ENCODE measurements around the gene PCNX2.

The PCNX2 gene

GRCh38 chr1:233097546-233097945 lies 198.0 kb downstream of the PCNX2 start:
- peaks cover under 1% of the 10 kb centered on the region for H3K4me1 ChIP-seq
- no peak for TF ChIP-seq Cebpa-rat (IDR thresholded peaks at IDR 0.05)
- H3K27ac ChIP-seq, result no peak overlapping the region
- no peak overlapping the region for H3K4me2 ChIP-seq
- no peaks in the 10 kb centered on the region for H3K36me3 ChIP-seq
- H3K4me3 ChIP-seq, result no peak overlapping the region
- no peaks in the 10 kb centered on the region for H3K9me3 ChIP-seq
- H4K20me1 ChIP-seq, result no peaks in the 10 kb centered on the region
- no peaks in the 10 kb centered on the region for H3K27me3 ChIP-seq
- no peak overlapping the region for H3K9ac ChIP-seq

- Histone ChIP-seq H3K4me3 (no peak overlapping the region), H3K36me3 (peaks cover 4% of the 10 kb centered on the region; the same call in 1 of the 2 replicates), H3K27me3 (no peaks in the 10 kb centered on the region), H3K9me3 (no peaks in the 10 kb centered on the region), H3K4me1 (peaks cover 7% of the 10 kb centered on the region), H3K9ac (no peak overlapping the region), H3K27ac (no peak overlapping the region), H4K20me1 (no peaks in the 10 kb centered on the region), H3K4me2 (no peak overlapping the region)
- TF ChIP-seq Cebpa-rat (IDR thresholded peaks at IDR 0.05), result no peak
These were observed 200.8 kb downstream of the PCNX2 start for GRCh38 chr1:233094691-233095090.

- Histone ChIP-seq H3K4me1 (peaks cover 7% of the 10 kb centered on the region), H3K9me3 (no peaks in the 10 kb centered on the region), H3K27ac (no peak overlapping the region), H3K27me3 (no peaks in the 10 kb centered on the region), H3K9ac (no peak overlapping the region), H4K20me1 (no peaks in the 10 kb centered on the region), H3K4me3 (no peak overlapping the region), H3K4me2 (no peak overlapping the region), H3K36me3 (peaks cover 4% of the 10 kb centered on the region; the same call in 1 of the 2 replicates)
- TF ChIP-seq Cebpa-rat (IDR thresholded peaks at IDR 0.05), result no peak
These were observed 201.3 kb downstream of the PCNX2 start for GRCh38 chr1:233094269-233094668.

- Histone ChIP-seq H3K4me2 (no peak overlapping the region), H3K27ac (no peak overlapping the region), H3K27me3 (no peaks in the 10 kb centered on the region), H3K36me3 (peaks cover 4% of the 10 kb centered on the region; the same call in 1 of the 2 replicates), H3K4me1 (peaks cover 18% of the 10 kb centered on the region), H3K9me3 (no peaks in the 10 kb centered on the region), H4K20me1 (no peaks in the 10 kb centered on the region), H3K9ac (no peak overlapping the region), H3K4me3 (no peak overlapping the region)
- no peak for TF ChIP-seq Cebpa-rat (IDR thresholded peaks at IDR 0.05)
These were observed 204.6 kb downstream of the PCNX2 start for GRCh38 chr1:233090746-233091494.

- peaks cover 18% of the 10 kb centered on the region for H3K4me1 ChIP-seq
These were observed 206.3 kb downstream of the PCNX2 start for GRCh38 chr1:233089251-233089650.

GRCh38 chr1:233088613-233089012 lies 206.9 kb downstream of the PCNX2 start:
- peaks cover 4% of the 10 kb centered on the region; the same call in 1 of the 2 replicates for H3K36me3 ChIP-seq
- no peak overlapping the region for H3K9ac ChIP-seq
- H3K27me3 ChIP-seq, result no peaks in the 10 kb centered on the region
- H3K4me3 ChIP-seq, result no peak overlapping the region
- no peak for TF ChIP-seq Cebpa-rat (IDR thresholded peaks at IDR 0.05)
- H3K27ac ChIP-seq, result no peak overlapping the region
- no peak overlapping the region for H3K4me2 ChIP-seq
- H3K9me3 ChIP-seq, result no peaks in the 10 kb centered on the region
- peaks cover 18% of the 10 kb centered on the region for H3K4me1 ChIP-seq
- H4K20me1 ChIP-seq, result no peaks in the 10 kb centered on the region

More at GRCh38 chr1:233089251-233089650, 206.3 kb downstream of the PCNX2 start:
- no peak for TF ChIP-seq Cebpa-rat (IDR thresholded peaks at IDR 0.05)
- Histone ChIP-seq H4K20me1 (no peaks in the 10 kb centered on the region), H3K4me3 (no peak overlapping the region), H3K9me3 (no peaks in the 10 kb centered on the region), H3K27ac (no peak overlapping the region), H3K27me3 (no peaks in the 10 kb centered on the region), H3K9ac (no peak overlapping the region), H3K4me2 (no peak overlapping the region), H3K36me3 (peaks cover 4% of the 10 kb centered on the region; the same call in 1 of the 2 replicates)

GRCh38 chr1:233086961-233087881 lies 208.3 kb downstream of the PCNX2 start:
- no peak overlapping the region for H3K27ac ChIP-seq
- H3K36me3 ChIP-seq, result peaks cover 4% of the 10 kb centered on the region; the same call in 1 of the 2 replicates
- H3K4me3 ChIP-seq, result no peak overlapping the region
- H3K4me2 ChIP-seq, result peak overlapping the region; percentile 48
- no peak overlapping the region for H3K9ac ChIP-seq
- peaks cover 25% of the 10 kb centered on the region for H3K4me1 ChIP-seq
- H4K20me1 ChIP-seq, result no peaks in the 10 kb centered on the region
- TF ChIP-seq Cebpa-rat (IDR thresholded peaks at IDR 0.05), result no peak
- no peaks in the 10 kb centered on the region for H3K27me3 ChIP-seq
- H3K9me3 ChIP-seq, result no peaks in the 10 kb centered on the region

- Histone ChIP-seq H3K9ac (no peak overlapping the region), H3K36me3 (peaks cover under 1% of the 10 kb centered on the region; the same call in 1 of the 2 replicates), H3K27me3 (no peaks in the 10 kb centered on the region), H3K4me1 (peaks cover 30% of the 10 kb centered on the region), H3K4me2 (no peak overlapping the region), H4K20me1 (no peaks in the 10 kb centered on the region), H3K4me3 (no peak overlapping the region), H3K27ac (no peak overlapping the region), H3K9me3 (no peaks in the 10 kb centered on the region)
- TF ChIP-seq Cebpa-rat (IDR thresholded peaks at IDR 0.05), result no peak
These were observed 210.0 kb downstream of the PCNX2 start for GRCh38 chr1:233085566-233085965.

GRCh38 chr1:233082778-233083550 lies 212.6 kb downstream of the PCNX2 start:
- no peaks in the 10 kb centered on the region for H4K20me1 ChIP-seq
- H3K4me1 ChIP-seq, result peaks cover 30% of the 10 kb centered on the region
- no peaks in the 10 kb centered on the region for H3K27me3 ChIP-seq
- H3K27ac ChIP-seq, result no peak overlapping the region
- H3K9me3 ChIP-seq, result no peaks in the 10 kb centered on the region
- 0 out of 2 replicates have a peak overlapping the region, but pooled peaks have one; percentile 17 for H3K4me2 ChIP-seq
- TF ChIP-seq Cebpa-rat (IDR thresholded peaks at IDR 0.05), result no peak
- H3K9ac ChIP-seq, result no peak overlapping the region
- no peak overlapping the region for H3K4me3 ChIP-seq
- no peaks in the 10 kb centered on the region for H3K36me3 ChIP-seq
